GM21737 (cell line): ENCODE data around the gene CDH22.

Experiments used
- ATAC-seq: cut with Tn5 transposase; IDR thresholded peaks from one replicate; pipeline ENCODE4 v1.9.1; 2021; ENCODE audit warnings: mild to moderate bottlenecking, moderate library complexity; ENCODE audit not compliant: unreplicated experiment

Gene CDH22

GRCh38 chr20:46217583-46217982 is 90.7 kb downstream of the CDH22 start:
- no peak for ATAC-seq

GRCh38 chr20:46216770-46217464 is 91.4 kb downstream of the CDH22 start:
- ATAC-seq, result no peak

DNA sequence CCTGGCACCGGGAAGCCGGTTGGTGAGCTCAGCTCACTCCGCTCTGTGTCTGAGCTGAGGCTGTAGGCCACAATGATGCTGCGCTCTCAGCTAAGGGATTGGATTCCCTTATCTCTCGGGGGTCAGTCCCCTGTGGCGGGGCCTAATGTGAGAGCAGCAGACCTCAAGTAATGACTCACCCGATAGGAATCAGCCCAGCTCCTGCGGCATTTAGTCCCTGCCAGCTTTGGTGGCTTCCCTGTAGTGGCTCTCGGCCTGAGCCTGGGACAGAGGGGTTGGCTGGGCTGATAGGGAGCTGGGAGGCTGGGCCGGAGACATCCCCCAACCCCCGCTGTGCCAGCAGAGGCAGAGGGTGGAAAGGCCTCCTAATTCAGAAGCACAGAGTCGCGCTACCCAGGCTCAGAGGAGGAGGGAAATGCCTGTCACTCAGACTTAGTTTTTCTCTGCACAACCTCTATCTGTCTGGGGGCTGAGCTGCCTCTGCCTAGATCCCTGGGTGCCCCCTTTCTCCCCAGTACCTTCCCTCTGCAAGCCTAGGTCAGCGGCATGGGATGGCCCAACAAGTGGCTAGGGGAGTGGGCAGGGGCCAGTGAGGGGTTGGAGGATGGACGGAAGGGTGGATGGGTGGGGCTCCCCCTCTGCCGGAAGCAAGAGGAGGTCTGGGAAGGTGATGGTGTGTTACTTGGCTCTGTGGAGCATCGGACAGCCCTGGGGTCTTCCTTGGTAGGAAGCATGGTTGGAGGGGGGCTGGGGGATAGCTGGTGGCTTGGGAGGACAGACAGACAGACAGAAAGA is 92.2 kb downstream of the CDH22 start:
- ATAC-seq, result no peak

DNA sequence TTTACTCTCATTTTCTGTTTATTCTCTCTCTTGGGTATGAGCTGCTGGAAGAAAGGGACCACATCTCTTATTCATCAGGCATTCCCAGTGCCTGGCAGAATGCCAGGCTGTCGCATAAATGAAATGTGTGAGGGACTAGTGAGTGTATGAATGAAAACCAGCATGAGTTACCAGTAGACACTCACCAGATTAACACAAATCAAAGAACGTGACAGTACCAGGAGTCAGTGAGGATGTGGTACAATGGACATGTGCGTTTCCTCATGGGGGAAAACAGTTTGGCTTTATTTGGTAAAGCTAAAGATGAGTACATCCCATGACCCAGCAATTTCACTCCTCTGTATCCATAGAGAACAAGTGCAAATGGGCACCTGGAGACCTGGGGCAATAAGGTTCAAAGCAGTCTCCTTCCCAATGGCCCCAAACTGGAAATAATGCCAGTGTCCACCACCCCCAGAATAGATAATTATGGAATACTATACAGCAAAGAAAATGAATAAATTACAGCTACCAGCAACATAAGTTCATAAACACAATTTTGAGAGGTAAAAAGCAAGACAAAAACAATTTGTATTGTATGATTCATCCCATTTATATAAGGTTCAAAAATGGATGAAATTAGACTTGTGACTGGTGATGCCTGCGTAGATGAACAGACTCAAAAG is 93.3 kb downstream of the CDH22 start:
- ATAC-seq, result no peak

DNA sequence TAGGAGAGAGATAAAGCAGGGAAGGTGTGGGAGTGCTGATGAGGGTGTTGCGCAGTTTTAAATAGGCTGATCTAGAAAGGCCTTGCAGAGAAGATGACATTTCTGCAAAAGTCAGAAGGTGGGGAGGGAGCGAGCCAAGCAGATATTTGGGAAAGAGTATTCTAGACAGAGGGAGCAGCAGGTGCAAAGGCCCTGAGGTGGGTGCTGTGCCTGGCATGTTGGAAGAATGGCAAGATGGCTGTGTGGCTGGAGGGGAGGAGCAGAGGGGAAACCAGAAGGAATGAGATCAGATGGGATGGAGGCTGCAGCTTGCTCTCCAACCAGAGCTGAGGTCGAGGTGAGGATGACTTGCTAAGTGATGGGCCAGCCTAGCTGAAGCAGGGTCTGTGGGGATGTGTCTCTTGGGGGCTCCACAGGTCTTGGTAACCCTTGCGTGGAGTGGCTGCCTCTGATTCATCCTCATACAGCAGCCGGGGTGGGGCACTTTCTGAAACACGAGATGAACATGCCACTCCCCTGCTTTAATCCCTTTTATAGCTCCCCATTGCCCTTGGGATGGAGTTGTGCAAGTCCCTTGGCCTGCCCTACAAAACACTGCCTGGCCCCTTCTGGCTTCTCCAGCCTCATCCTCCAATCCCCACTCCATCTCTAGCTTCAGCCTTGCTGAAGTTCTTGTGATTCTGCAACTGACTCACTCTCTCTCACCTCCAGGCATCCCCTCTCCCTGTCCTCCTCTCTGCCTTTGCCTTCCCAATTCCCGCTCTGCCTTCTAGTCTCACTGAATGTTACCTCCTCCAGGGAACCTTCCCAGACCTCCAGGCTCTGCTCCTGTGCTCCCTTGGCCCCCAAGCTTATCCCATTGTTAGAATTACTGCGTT is 94.1 kb downstream of the CDH22 start:
- no peak for ATAC-seq

GRCh38 chr20:46212876-46213275 is 95.4 kb downstream of the CDH22 start:
- ATAC-seq, result no peak

DNA sequence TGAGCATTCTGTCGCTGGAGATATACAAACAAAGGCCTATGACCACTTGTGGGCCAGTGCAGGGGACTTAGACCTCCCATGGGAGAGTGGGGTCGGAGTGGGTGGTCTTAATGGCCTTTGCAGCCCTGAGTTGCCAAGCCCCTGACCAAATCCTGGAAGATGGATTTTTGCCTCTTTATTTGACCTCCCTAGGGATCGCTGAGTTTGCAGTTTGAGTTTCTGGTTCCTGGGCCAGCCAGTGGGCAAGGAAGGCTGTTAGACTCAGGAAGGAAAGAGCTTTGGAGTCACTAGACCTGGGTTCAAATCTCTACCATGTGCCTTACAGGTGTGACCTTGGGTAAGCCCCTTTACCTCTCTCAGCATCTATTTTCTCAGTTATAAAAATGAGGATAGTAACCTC is 96.0 kb downstream of the CDH22 start:
- no peak for ATAC-seq

- ATAC-seq, result no peak
These were observed 97.0 kb downstream of the CDH22 start for GRCh38 chr20:46211331-46211722.

GRCh38 chr20:46210672-46211330 is 97.5 kb downstream of the CDH22 start:
- no peak for ATAC-seq

GRCh38 chr20:46209930-46210671 is 98.2 kb downstream of the CDH22 start:
- no peak for ATAC-seq

DNA sequence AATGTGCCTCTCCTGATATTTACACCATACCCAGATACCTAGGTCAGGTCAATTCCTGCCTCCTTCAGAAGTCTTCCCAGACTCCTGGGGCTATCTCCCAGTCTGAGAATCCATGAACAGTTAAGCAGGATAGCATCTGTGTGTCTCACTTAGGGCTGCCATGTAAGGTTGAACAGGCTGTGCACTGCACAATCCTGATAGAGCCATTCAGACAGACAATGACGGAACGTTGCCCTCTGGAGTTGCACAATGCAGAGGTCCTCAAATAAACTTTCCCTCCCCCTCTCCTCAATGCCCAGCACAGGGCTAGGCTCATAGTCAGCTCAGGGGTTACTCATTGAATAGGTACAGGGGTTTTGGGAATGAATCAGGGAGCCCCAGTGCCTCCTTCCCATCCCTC is 100.5 kb downstream of the CDH22 start:
- ATAC-seq, result no peak

DNA sequence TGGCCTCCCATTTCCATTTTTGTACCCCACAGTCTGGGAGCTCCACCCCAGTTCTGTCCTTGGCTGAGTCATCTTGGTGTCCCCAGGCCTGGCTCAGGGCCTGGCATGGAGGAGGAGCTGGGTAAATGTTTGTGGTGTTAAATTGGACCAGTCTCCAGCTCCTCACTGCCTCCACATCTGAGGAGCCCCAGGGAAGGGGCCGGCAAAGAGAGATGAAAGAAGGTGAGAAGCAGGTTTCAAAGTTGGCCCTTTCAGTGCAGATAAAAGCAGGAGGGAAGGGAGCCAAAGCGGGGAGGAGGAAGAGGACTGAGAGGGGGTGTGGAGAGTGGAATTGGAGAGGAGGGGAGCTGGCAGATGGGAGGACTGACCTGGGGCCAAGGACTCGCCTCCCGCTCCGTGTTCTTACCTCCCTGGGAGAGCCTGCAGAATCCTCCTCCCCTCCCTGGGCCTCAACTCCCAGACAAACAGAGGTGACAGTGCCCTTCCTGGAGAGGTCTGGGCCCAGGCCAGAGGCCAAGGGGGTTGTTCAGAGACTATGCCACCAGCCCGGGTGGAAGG is 101.2 kb downstream of the CDH22 start:
- no peak for ATAC-seq

- no peak for ATAC-seq
These were observed 102.3 kb downstream of the CDH22 start for GRCh38 chr20:46206025-46206424.

GRCh38 chr20:46205349-46205748 is 102.9 kb downstream of the CDH22 start:
- ATAC-seq, result no peak

- no peak for ATAC-seq
These were observed 103.6 kb downstream of the CDH22 start for GRCh38 chr20:46204594-46205186.

DNA sequence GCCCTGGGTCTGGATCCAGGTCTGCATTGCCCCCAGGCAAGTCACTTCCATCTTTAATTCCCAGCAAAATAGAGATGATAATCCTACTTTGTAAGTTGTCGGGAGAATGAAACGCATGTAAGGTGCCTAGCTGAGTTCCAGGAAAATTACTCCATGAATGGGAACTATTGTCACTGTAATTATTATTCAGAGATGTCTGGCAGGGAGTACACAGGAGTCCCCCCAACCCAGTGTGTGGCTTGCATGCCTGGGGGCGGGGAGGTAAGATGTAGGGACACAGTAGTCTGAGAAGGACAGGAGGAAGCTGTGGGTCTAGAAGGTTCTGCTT is 104.8 kb downstream of the CDH22 start:
- ATAC-seq, result no peak

DNA sequence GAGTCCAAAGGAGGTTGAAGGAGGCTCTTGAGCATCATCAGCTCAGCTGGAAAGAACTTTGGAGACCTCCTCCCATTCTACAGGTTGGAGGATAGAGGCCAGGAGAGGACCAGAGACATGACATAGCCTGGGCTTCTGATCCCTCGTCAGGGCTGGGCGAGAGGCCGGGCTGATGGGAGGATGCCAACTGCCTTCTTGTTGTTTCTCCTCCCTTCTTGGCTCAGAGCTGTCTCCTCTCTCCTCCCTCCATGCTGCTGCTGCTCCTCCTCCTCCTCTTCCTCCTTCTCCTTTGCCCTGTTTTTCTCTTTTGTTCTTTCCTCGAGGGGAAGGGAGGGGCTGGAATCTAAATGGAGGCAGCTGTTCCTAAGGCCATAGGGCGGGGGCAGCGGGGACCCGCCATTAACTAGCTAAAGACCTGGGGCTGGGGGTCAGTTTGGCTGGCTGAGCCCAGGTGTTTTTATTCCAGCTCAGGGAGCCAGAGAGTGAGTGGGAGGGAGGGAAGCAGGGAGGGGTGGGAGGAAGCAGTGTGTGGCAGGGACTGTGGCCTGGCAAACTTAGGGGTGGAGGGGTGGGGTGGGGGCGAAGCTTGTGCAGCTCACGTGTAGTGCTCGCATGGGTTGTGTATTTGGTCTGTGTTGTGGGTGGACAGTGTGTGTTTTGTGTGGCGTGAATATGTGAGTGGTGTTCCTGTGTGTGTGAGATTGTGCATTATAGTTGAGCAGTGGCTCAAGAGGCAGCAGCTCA is 105.4 kb downstream of the CDH22 start:
- no peak for ATAC-seq
